Activated naive CD8-positive, alpha-beta T cell treated with anti-CD3 and anti-CD28 coated beads for 36 hours (primary cell): Measurements from ENCODE around the gene PGGHG. TPM values are rescaled to one million over a fixed set of nuclear protein-coding genes. Genes with fewer than 3 reads are reported as not detected.
"Not testable (repeated sequence)": the region's sequence is repeated elsewhere in the genome, so short reads cannot be mapped to it uniquely, and the experiment has no call there.

Source experiments
- DNase-seq: peaks from one replicate; pipeline ENCODE4 v3.0.0; 2021
- H3K27ac Mint-ChIP-seq: one replicate; pipeline ENCODE4 v1.8.0; 2022; ENCODE audit warnings: mild to moderate bottlenecking, moderate library complexity, mixed read lengths
- H3K27me3 Mint-ChIP-seq: one replicate; pipeline ENCODE4 v1.8.0; 2022; ENCODE audit warnings: mild to moderate bottlenecking, mixed read lengths
- H3K36me3 Mint-ChIP-seq: one replicate; pipeline ENCODE4 v1.8.0; 2021; ENCODE audit warnings: mild to moderate bottlenecking, mixed read lengths
- H3K4me1 Mint-ChIP-seq: one replicate; pipeline ENCODE4 v1.8.0; 2021; ENCODE audit warnings: mixed read lengths
- H3K4me3 Mint-ChIP-seq: one replicate; pipeline ENCODE4 v1.8.0; 2022; ENCODE audit warnings: mild to moderate bottlenecking, moderate library complexity, mixed read lengths
- H3K9me3 Mint-ChIP-seq: one replicate; pipeline ENCODE4 v1.8.0; 2022; ENCODE audit warnings: mixed read lengths
- total RNA-seq, 2 experiments: library from RNA; stranded (reverse); gene quantifications; one replicate each; pipeline ENCODE4 v1.2.3, GENCODE V29; 2021

The PGGHG gene
- total RNA-seq, 2 experiments from 2014 or later: 206 to 209 TPM

DNA sequence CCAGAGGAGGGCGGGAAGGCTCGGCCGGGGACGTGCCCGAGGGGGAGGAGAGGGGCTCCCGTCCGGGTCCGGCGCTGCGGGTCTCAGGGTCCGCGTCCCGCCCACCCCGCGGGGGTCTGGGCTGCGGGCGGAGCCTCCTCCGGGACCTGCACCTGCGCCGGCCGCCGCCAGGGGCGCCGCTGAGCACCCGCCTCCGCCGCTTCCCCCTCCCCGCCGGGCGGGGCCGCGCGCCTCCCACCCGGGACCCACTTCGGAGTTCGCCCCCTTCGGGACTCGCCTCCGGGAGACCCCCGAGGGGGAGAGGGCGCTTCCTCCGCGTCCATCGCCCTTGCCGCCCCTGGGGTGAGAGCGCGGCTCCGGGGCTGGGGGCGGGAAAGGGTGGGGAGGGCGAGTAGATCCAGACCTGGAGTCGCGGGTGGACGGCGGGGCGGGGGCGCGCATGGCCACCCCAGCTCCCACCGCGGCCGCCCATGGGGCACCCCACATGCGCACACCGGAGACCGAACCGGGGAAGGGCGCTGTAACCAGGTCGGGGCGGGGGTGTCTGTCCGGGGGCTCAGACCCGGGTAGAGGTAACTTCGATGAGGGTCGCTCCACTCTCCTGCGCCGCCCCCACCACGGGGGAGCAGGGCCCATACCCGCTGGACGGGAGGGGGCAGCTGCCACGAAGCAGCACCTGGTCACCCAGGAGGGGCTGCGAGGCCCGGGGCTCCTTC lies 29.6 kb downstream of the PGGHG start:
- H3K36me3 Mint-ChIP-seq: peaks cover 50% of the 10 kb centered on the region
- H3K27me3 Mint-ChIP-seq, H3K27ac Mint-ChIP-seq, H3K4me3 Mint-ChIP-seq, DNase-seq, H3K9me3 Mint-ChIP-seq: not testable (repeated sequence)
- H3K4me1 Mint-ChIP-seq: peaks cover 29% of the 10 kb centered on the region

DNA sequence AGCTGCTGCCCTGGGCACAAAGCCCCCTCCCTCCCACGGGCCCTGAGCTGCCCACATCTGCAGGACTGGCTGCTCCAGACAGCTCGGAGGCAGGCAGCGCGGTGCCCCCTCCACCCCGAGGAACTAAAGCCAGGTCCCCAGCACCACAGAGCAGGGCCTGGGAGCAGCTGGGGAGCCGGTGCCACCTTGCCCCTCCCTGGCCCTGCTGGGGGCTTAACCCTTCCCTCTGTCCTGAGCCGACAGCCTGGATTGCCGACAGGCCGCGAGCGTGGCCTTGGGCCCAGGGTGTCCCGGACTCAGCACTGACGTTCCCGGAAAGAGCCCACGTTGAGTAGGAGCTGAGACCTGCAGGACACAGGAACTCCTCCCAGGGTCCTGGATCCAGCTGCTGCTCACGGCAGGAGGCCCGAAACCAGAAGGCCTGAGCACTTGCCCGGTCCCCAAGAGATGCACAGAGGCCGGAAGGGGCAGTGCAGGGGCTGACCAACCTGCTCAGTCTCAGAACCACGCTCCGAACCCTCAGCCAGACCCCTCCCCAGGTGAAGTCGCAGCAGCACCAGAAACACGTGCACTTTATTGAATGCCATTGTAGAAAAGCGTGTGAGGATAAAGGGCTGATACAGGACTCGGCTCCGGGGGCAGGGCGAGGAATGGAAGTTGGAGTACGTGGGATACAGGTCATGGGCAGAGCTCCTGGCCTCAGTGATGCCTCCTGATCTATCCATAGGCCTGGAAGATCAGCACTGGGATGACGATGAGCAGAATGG lies 30.4 kb downstream of the PGGHG start:
- Mint-ChIP-seq H3K4me3 (peak overlapping the region; percentile 93), H3K36me3 (peaks cover 43% of the 10 kb centered on the region), H3K4me1 (peaks cover 35% of the 10 kb centered on the region), H3K27ac (peak overlapping the region; percentile 98)
- not testable (repeated sequence) for H3K27me3 Mint-ChIP-seq, DNase-seq, H3K9me3 Mint-ChIP-seq

DNA sequence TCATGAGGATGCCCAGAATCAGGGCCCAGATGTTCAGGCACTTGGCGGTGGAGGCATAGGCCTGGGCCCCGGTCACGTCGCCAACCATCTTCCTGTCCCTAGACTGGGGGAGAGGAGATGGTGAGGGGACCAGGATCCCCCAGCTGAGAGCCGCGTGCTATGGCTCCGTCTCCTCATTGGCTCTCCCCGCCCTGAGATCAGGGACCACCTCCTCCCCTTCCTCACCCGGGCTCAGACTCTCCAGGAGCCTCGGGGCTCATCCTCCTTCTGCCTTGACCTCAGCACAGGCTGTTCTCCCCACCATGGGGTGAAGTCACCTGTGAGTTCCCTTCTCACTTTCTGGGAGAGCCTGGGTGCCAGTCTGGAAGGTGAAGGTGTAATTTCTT lies 31.0 kb downstream of the PGGHG start:
- not testable (repeated sequence) for H3K9me3 Mint-ChIP-seq, DNase-seq, H3K27me3 Mint-ChIP-seq
- peaks cover 37% of the 10 kb centered on the region for H3K36me3 Mint-ChIP-seq
- peak overlapping the region; percentile 98 for H3K27ac Mint-ChIP-seq
- H3K4me3 Mint-ChIP-seq: peak overlapping the region; percentile 93
- H3K4me1 Mint-ChIP-seq: peaks cover 41% of the 10 kb centered on the region

DNA sequence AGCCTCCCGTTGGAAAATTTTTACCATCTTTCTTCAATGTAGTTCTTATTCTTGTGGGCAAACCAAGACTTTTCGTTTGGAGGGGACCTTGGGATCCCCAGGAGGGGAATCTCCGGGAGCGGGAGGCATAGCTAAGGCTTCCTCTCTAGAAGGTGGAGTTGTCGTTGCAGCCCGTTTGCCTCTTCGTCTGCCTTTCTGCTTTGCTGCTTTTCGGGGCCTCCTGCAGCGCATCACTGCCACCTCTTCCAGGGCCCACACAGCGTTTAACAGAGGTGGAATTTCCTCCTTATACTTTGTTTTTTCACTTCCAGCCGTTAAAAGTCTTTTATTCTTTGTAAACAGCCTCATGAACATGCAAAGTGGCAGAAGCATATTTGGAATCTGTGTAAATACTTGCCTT lies 35.2 kb downstream of the PGGHG start:
- Mint-ChIP-seq H3K9me3 (peaks cover 2% of the 10 kb centered on the region), H3K27me3 (no peaks in the 10 kb centered on the region), H3K4me1 (peaks cover 57% of the 10 kb centered on the region), H3K27ac (peak overlapping the region; percentile 55), H3K4me3 (no peak overlapping the region), H3K36me3 (peaks cover 17% of the 10 kb centered on the region)
- no peak for DNase-seq

DNA sequence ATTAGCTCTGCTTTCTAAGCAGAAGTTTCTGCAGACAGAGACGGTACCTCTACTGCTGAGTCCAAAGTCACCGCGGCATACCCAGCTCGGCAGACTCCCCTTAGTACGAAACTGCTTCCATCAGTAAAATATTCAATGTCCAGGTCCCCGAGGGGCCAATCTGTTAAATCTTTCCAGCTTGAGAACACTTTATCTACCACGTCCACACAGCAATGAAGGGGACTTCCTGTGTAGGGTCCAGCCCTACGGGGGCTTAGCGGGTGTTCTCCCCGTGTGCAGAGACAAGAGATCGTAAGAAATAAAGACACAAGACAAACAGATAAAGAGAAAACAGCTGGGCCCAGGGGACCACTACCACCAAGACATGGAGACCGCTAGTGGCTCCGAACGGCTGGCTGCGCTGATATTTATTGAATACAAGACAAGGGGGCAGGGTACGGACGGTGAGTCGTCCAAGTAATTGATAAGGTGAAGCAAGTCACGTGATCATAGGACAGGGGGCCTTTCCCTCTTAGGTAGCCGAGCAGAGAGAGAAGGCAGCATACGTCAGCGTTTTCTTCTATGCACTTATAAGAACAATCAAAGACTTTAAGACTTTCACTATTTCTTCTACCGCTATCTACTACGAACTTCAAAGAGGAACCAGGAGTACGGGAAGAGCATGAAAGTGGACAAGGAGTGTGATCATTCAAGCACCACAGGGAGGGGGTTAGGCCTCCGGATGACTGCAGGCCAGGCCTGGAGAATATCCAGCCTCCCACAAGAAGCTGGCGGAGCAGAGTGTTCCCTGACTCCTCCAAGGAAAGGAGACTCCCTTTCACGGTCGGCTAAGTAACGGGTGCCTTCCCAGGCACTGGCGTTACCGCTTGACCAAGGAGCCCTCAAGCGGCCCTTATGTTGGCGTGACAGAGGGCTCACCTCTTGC lies 35.9 kb downstream of the PGGHG start:
- peaks cover 15% of the 10 kb centered on the region for H3K36me3 Mint-ChIP-seq
- peak overlapping the region; percentile 33 for H3K4me3 Mint-ChIP-seq
- not testable (repeated sequence) for DNase-seq, H3K9me3 Mint-ChIP-seq, H3K27me3 Mint-ChIP-seq
- peaks cover 62% of the 10 kb centered on the region for H3K4me1 Mint-ChIP-seq
- H3K27ac Mint-ChIP-seq: peak overlapping the region; percentile 73

DNA sequence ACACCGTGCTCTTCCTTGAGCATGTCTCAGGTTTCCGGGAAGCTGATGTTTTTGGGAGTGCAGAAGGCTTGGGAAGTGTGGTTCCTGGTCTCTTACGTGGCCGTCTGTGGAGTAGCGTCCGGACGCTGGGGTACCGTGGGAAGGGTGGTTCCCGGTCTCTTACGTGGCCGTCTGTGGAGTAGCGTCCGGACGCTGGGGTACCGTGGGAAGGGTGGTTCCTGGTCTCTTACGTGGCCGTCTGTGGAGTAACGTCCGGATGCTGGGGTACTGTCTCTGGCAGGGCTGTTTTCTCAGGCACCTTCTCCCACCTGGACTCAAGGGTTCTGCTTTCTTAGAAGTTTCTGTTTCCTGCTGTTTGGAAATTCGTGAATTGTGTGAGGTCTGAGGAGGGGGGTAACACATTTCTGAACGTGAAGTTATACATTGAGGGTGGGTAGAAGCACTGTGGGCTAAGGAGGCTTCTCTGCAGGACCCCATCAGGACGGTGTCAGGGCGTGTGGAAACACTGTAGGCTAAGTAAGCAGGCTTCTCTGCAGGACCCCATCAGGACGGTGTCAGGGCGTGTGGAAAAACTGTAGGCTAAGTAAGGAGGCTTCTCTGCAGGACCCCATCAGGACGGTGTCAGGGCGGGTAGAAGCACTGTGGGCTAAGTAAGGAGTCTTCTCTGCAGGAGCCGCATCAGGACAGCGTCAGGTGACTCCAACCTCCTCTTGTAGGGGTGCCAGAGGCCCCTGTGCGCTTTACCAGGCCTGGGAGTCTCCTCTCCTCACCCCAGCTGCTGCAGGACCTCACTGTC lies 37.1 kb downstream of the PGGHG start:
- peak overlapping the region; percentile 80 for H3K4me3 Mint-ChIP-seq
- H3K27ac Mint-ChIP-seq: peak overlapping the region; percentile 99

DNA sequence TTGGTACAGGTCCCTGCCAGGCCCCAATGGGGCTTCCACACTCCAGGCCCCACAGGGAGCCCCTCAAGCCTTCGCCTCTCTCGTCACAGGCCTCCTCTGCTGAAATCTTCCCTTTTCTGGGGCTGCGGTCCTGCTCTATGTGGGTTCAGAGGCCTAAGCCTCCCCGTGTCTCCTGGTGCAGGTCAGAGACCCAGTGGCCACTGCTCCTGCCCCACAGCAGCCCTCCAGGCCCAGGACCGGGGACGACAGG lies 37.6 kb downstream of the PGGHG start:
- Mint-ChIP-seq H3K4me3 (peak overlapping the region; percentile 80), H3K4me1 (peaks cover 74% of the 10 kb centered on the region), H3K9me3 (peaks cover 8% of the 10 kb centered on the region), H3K36me3 (peaks cover 9% of the 10 kb centered on the region), H3K27ac (peak overlapping the region; percentile 99), H3K27me3 (peaks cover 4% of the 10 kb centered on the region)
- no peak for DNase-seq

More for the DNA sequence above, 37.1 kb downstream of the PGGHG start:
- Mint-ChIP-seq H3K4me1 (peaks cover 68% of the 10 kb centered on the region), H3K36me3 (peaks cover 9% of the 10 kb centered on the region), H3K27me3 (peaks cover 2% of the 10 kb centered on the region), H3K9me3 (peaks cover 8% of the 10 kb centered on the region)
- DNase-seq: no peak

DNA sequence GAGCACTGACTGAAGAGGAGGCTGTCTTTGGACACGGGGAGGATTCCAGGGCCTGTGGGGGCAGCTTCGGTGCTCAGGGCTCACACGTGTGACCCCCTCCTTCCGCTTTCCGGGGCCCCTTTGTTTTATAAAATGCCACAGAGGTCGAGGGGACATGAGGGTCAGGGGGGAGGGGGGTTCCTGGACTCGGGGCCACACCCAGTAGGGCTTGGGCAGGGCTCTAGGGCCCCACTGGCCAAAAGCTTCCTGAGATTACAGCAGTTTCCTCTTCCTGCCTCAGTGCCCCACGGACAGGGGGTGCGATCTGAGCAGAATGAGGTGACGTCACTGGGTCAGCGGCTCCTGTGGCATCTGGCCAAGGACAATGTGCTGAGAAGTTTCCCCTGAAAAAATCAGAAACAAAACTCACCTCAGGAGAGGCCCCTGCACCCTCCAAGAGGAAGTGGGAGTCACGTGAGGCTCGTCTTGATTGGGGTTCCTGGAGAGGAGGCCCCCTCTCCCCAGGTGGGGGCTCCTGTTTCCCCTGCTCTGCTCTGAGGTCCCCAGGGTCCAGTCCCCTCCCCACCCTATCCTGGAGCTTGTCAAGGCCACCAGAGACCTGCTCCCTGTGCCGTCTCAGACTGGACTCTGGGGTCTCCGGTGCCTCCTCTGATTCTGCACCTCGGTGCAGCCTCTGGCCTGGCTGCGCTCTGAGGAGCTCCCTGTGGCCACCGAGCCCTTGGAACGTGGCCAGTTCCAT lies 38.1 kb downstream of the PGGHG start:
- Mint-ChIP-seq H3K4me3 (peak overlapping the region; percentile 80), H3K4me1 (peaks cover 79% of the 10 kb centered on the region), H3K27ac (peak overlapping the region; percentile 99), H3K27me3 (peaks cover 4% of the 10 kb centered on the region), H3K36me3 (peaks cover 11% of the 10 kb centered on the region), H3K9me3 (peaks cover 8% of the 10 kb centered on the region)
- DNase-seq: peak; percentile 80

DNA sequence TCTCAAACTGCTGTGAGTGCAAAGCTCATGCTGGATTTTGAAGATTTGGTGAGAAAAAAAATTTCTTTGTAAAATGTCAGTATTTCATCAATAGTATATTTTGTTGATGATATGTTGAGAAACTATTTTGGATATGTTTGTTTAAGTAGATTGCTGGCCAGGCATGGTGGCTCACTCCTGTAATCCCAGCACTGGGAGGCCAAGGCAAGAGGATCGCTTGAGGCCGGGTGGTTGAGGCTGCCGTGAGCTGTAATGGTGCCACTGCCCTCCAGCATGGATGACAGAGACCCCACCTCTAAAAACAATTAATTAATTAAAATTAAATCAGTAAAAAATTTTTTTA lies 38.6 kb downstream of the PGGHG start:
- peaks cover 4% of the 10 kb centered on the region for H3K27me3 Mint-ChIP-seq
- H3K9me3 Mint-ChIP-seq: peaks cover 8% of the 10 kb centered on the region
- peaks cover 11% of the 10 kb centered on the region for H3K36me3 Mint-ChIP-seq
- H3K4me3 Mint-ChIP-seq: peak overlapping the region; percentile 80
- peak overlapping the region; percentile 99 for H3K27ac Mint-ChIP-seq
- DNase-seq: no peak
- peaks cover 80% of the 10 kb centered on the region for H3K4me1 Mint-ChIP-seq

DNA sequence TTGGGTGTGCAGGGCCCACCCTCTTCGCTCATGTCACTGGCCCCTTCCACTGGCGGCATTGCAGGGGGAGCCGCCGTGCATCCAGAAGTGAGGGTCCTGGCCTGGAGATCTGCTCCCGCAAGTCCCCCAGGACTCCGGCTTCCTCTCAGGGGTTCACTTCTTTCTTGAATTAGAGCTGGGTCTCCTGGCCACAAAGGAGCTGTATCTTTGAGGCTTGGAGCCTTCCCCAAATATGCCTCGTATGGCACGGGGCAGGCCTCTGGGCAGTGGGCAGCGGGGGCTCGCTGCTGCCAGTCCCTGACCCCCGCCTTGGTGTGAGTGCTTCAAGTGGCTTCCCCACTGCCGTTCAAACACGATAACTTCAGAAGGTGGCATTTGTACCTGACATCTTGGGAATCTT lies 39.1 kb downstream of the PGGHG start:
- no peak for DNase-seq
- Mint-ChIP-seq H3K27me3 (peaks cover 4% of the 10 kb centered on the region), H3K4me3 (no peak overlapping the region), H3K36me3 (peaks cover 11% of the 10 kb centered on the region), H3K4me1 (peaks cover 81% of the 10 kb centered on the region), H3K9me3 (peaks cover 8% of the 10 kb centered on the region), H3K27ac (peak overlapping the region; percentile 3)

DNA sequence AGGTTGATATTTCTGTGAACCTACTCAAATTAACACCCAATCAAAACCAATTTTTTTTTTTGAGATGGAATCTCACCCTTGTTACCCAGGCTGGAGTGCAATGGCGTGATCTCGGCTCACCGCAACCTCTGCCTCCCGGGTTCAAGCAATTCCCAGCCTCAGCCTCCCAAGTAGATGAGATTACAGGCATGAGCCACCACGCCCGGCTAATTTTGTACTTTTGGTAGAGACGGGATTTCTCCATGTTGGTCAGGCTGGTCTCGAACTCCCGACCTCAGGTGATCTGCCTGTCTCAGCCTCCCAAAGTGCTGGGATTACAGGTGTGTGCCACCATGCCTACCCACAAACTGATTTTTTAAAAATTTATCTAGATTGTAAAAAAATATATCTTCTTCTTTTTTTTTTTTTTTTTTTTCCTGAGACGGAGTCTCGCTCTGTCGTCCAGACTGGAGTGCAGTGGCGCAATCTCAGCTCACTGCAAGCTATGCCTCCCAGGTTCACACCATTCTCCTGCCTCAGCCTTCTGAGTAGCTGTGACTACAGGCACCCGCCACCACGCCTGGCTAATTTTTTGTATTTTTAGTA lies 39.7 kb downstream of the PGGHG start:
- peak overlapping the region; percentile 57 for H3K27ac Mint-ChIP-seq
- H3K4me1 Mint-ChIP-seq: peaks cover 76% of the 10 kb centered on the region
- not testable (repeated sequence) for H3K4me3 Mint-ChIP-seq, H3K27me3 Mint-ChIP-seq, H3K9me3 Mint-ChIP-seq, DNase-seq
- peaks cover 11% of the 10 kb centered on the region for H3K36me3 Mint-ChIP-seq

DNA sequence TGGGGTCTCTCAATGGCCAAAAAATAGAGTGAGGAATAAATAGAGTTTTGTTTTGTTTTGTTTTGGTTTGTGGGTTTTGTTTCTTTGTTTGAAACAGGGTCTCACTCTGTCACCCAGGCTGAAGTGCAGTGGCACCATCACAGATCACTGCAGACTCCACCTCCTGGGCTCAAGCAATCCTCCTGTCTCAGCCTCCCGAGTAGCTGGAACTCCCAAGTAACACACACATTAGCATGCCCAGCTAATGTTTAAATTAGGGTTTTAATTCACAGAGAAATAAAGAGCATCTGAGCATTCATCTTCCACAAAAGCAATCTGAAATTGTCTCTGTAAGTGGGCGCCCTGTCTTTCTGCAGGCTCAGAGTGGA lies 40.9 kb downstream of the PGGHG start:
- H3K9me3 Mint-ChIP-seq: peaks cover 8% of the 10 kb centered on the region
- H3K36me3 Mint-ChIP-seq: peaks cover 11% of the 10 kb centered on the region
- H3K4me1 Mint-ChIP-seq: peaks cover 65% of the 10 kb centered on the region

DNA sequence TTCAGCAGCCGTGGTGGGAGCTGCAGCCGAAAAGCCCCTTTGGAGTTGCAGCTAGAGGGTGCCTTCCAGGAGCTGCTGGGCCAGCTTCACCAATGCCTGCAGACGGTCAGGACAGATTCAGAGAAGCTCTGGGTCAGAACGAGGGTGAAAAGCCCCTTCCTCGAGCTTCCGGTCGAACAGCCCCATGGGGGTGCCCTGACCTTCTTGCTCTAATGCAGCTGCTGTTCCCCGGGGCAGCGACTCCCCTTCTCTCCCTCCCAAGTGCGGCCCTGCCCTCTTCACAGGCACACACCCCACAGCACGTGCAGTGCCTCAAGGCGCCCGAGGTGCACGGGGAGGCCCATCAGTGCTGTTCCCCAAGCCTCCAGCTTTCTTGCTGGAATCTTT lies 41.4 kb downstream of the PGGHG start:
- H3K4me1 Mint-ChIP-seq: peaks cover 63% of the 10 kb centered on the region
- H3K27me3 Mint-ChIP-seq: peaks cover 4% of the 10 kb centered on the region
- H3K36me3 Mint-ChIP-seq: peaks cover 11% of the 10 kb centered on the region
- H3K9me3 Mint-ChIP-seq: peaks cover 8% of the 10 kb centered on the region
- no peak overlapping the region for H3K4me3 Mint-ChIP-seq
- H3K27ac Mint-ChIP-seq: no peak overlapping the region
- no peak for DNase-seq

More for the DNA sequence above, 40.9 kb downstream of the PGGHG start:
- H3K27me3 Mint-ChIP-seq: peaks cover 4% of the 10 kb centered on the region
- H3K4me3 Mint-ChIP-seq: peak overlapping the region; percentile 32
- H3K27ac Mint-ChIP-seq: peak overlapping the region; percentile 55
- no peak for DNase-seq
